K562 (cell line): Measurements from ENCODE around the gene FOXJ2. TPM values are rescaled to one million over a fixed set of nuclear protein-coding genes. Genes with fewer than 3 reads are reported as not detected.

Experiments used
- ATAC-seq: fragments of 200-7000 bp; cut with Tn5 transposase; 3 replicates; pipeline ENCODE4 v1.9.1; 2020; ENCODE audit warnings: moderate library complexity
- BruUV-seq: library from RNA; stranded (reverse); fragments of 400-500 nt; replicated peaks from 2 replicates; lab custom pipeline; 2021; lab: Mats Ljungman, UMichigan
- CTCF ChIA-PET: fragments of 300-600 bp; formaldehyde crosslinking; extraction: SDS; loops from one replicate; lab custom pipeline; 2021; ENCODE audit warnings: low intra/inter-chr PET ratio; lab: Yijun Ruan, JAX
- POLR2A ChIA-PET: fragments of 300-600, 350-650 bp; sonication (Branson Sonifier 250); formaldehyde crosslinking; extraction: SDS; loops from one replicate; lab custom pipeline; 2021; ENCODE audit warnings: antibody characterized with exemption, inconsistent platforms; lab: Yijun Ruan, JAX
- DNase-seq, 4 experiments: peaks; one replicate each; pipeline versions ENCODE4 v3.0.0 to v3.0.0-alpha.2; 2011 to 2018; ENCODE audit warnings: low spot score in 3 of 4, mixed read lengths in 3 of 4; ENCODE audit errors: extremely low read depth in 1 of 4
- FAIRE-seq: peaks from 2 replicates; lab custom pipeline; 2011; peaks lifted over from hg19 to GRCh38; lab: Jason Lieb, UNC
- H2AFZ ChIP-seq: 2 replicates; pipeline ENCODE4 v1.6.0; 2011; ENCODE audit warnings: low read depth, low read length, control low read depth, inconsistent platforms
- H3K27ac ChIP-seq: fragments of 200-600 bp; 3 replicates; pipeline ENCODE4 v1.8.0; 2011; ENCODE audit warnings: low read depth, mild to moderate bottlenecking, control low read depth, inconsistent platforms, low read length, moderate library complexity, mixed read lengths; ENCODE audit errors: extremely low read depth
- H3K27me3 ChIP-seq, 2 experiments: fragments of 300-600 bp in 1 of 2; 2 replicates in 1 of 2; 3 replicates in 1 of 2; pipeline versions ENCODE4 v1.6.0 to v1.8.0; 2011; ENCODE audit warnings: inconsistent platforms in 2 of 2, low read length in 2 of 2, mild to moderate bottlenecking in 1 of 2, mixed read lengths in 1 of 2, moderate library complexity in 1 of 2; ENCODE audit not compliant: control insufficient read depth in 2 of 2, insufficient read depth in 2 of 2
- H3K36me3 ChIP-seq: fragments of 300-600 bp; 3 replicates; pipeline ENCODE4 v1.8.0; 2011; ENCODE audit warnings: mild to moderate bottlenecking, low read length, inconsistent platforms; ENCODE audit not compliant: control insufficient read depth, insufficient read depth
- H3K4me1 ChIP-seq, 2 experiments: fragments of 200-600 bp in 1 of 2; replicated peaks in 1 of 2; 2 replicates in 1 of 2; 3 replicates in 1 of 2; pipeline versions ENCODE4 v1.5.1 to v1.8.0; 2011; ENCODE audit warnings: inconsistent platforms in 2 of 2, low read length in 2 of 2, mild to moderate bottlenecking in 1 of 2, mixed read lengths in 1 of 2, moderate library complexity in 1 of 2; ENCODE audit not compliant: control insufficient read depth in 2 of 2, insufficient read depth in 2 of 2
- H3K4me2 ChIP-seq: 2 replicates; pipeline ENCODE4 v1.6.1; 2011; ENCODE audit warnings: low read length, control low read depth, inconsistent platforms, mixed read lengths; ENCODE audit not compliant: insufficient read depth
- H3K4me3 ChIP-seq: fragments of 200-600 bp; sonication (generic), shearing (Covaris generic); 2 replicates; pipeline ENCODE4 v1.5.1; 2016; ENCODE audit warnings: control low read depth, inconsistent platforms
- H3K79me2 ChIP-seq: fragments of 200-600 bp; 3 replicates; pipeline ENCODE4 v1.8.0; 2011; ENCODE audit warnings: low read length, inconsistent platforms; ENCODE audit not compliant: control insufficient read depth, insufficient read depth
- H3K9ac ChIP-seq, 2 experiments: 2 replicates each; pipeline versions ENCODE4 v1.6.0 to v1.6.1; 2011; ENCODE audit warnings: low read depth in 2 of 2, low read length in 2 of 2, control low read depth in 1 of 2, inconsistent platforms in 1 of 2, mild to moderate bottlenecking in 1 of 2, mixed read lengths in 1 of 2; ENCODE audit not compliant: insufficient read depth in 1 of 2
- H3K9me1 ChIP-seq: one replicate; pipeline ENCODE4 v1.6.0; 2011; ENCODE audit warnings: inconsistent platforms, mild to moderate bottlenecking, low read length, moderate library complexity; ENCODE audit not compliant: control insufficient read depth, insufficient read depth
- H3K9me3 ChIP-seq: replicated peaks from 2 replicates; pipeline ENCODE4 v1.5.1; 2011; ENCODE audit warnings: low read depth, low read length, inconsistent platforms; ENCODE audit not compliant: control insufficient read depth, insufficient read depth
- H4K20me1 ChIP-seq: replicated peaks from 2 replicates; pipeline ENCODE4 v1.6.1; 2011; ENCODE audit warnings: low read length, inconsistent platforms, mixed read lengths; ENCODE audit not compliant: control insufficient read depth, insufficient read depth
- AFF1 ChIP-seq, 2 experiments: fragments of 450-650 bp; IDR thresholded peaks; 2 replicates each; pipeline ENCODE4 v1.6.1; 2018; ENCODE audit warnings: mild to moderate bottlenecking in 2 of 2, low read depth in 1 of 2; ENCODE audit not compliant: partially characterized antibody in 2 of 2
- CREB1 ChIP-seq, 2 experiments: sonication (generic) in 1 of 2; formaldehyde crosslinking in 1 of 2; IDR thresholded peaks; 2 replicates each; pipeline versions ENCODE4 v1.6.1 to v1.8.0; 2012 to 2022; ENCODE audit warnings: inconsistent platforms in 1 of 2, mild to moderate bottlenecking in 1 of 2, missing genetic modification reagents in 1 of 2, moderate library complexity in 1 of 2
- FIP1L1 ChIP-seq: fragments of 200-400 bp; formaldehyde crosslinking; IDR thresholded peaks from 2 replicates; pipeline ENCODE4 v1.6.1; 2018; ENCODE audit warnings: mild to moderate bottlenecking, low read depth, low read length; ENCODE audit not compliant: poor library complexity, severe bottlenecking
- KAT7 ChIP-seq: sonication (generic); formaldehyde crosslinking; IDR thresholded peaks from 2 replicates; pipeline ENCODE4 v1.8.0; 2022; ENCODE audit warnings: missing genetic modification reagents, mild to moderate bottlenecking, borderline replicate concordance
- PHF21A ChIP-seq: fragments of 450-650 bp; IDR thresholded peaks from 2 replicates; pipeline ENCODE4 v1.6.1; 2017; ENCODE audit warnings: low read depth, borderline replicate concordance
- RBM25 ChIP-seq: fragments of 200-400 bp; formaldehyde crosslinking; IDR thresholded peaks from 2 replicates; pipeline ENCODE4 v1.6.1; 2018; ENCODE audit warnings: low read length, low read depth, moderate library complexity; ENCODE audit not compliant: severe bottlenecking
- THAP7 ChIP-seq: fragments of 250-450 bp; sonication (Bioruptor Pico); IDR thresholded peaks from 2 replicates; pipeline ENCODE4 v1.5.0; 2021
- TRIM28 ChIP-seq: fragments of 450-650 bp; IDR thresholded peaks from 2 replicates; pipeline ENCODE4 v1.6.1; 2017
- ZC3H4 ChIP-seq: sonication (generic); formaldehyde crosslinking; IDR thresholded peaks from 2 replicates; pipeline ENCODE4 v1.9.0; 2021; ENCODE audit warnings: missing genetic modification reagents, borderline replicate concordance
- ZNF41 ChIP-seq: fragments of 250-450 bp; sonication (Bioruptor Pico); conservative IDR thresholded peaks from 2 replicates; pipeline ENCODE4 v1.4.0; 2020; ENCODE audit warnings: mild to moderate bottlenecking
- WGBS: fragments of 100-300 bp; shearing (Covaris generic); methylation state at CpG from one replicate; pipeline ENCODE4 v1.1.6; 2016; ENCODE audit warnings: low coverage, mixed read lengths; ENCODE audit not compliant: insufficient coverage; ENCODE audit errors: missing lambda C conversion rate; 5-methylcytosine and 5-hydroxymethylcytosine counted together
- in situ Hi-C: fragments of 300-500 bp; cut with MboI; formaldehyde crosslinking; loops from 4 replicates; pipeline ENCODE4 v1.15.0; 2018; ENCODE audit warnings: inconsistent platforms, mixed read lengths
- intact Hi-C: fragments of 100-400 bp; cut with micrococcal nuclease; formaldehyde crosslinking; loops from 2 replicates; pipeline ENCODE4 v1.14.2; 2022
- polyA plus RNA-seq, 8 experiments: library from polyadenylated mRNA; depleted of rRNA in 4 of 8; stranded (reverse) in 5 of 8; unstranded in 3 of 8; fragments of >200 nt; fragmentation: Nextera tagmentation in 2 of 8; fragmentation: Illumina TruSeq in 1 of 8; extraction: Ambion mirVana in 2 of 8; extraction: Trizol in 1 of 8; gene quantifications; 2 replicates each; pipeline versions ENCODE4 v1.2.1 to v1.2.3, GENCODE V29; 2011 to 2014; ENCODE audit warnings: inconsistent platforms in 1 of 8, missing spikeins in 1 of 8
- total RNA-seq, 7 experiments: library from RNA; depleted of rRNA in 6 of 7; stranded (reverse); fragments of >200 nt in 6 of 7; fragmentation: Illumina TruSeq in 2 of 7; extraction: Trizol in 2 of 7; gene quantifications; 2 replicates each; pipeline versions ENCODE4 v1.2.1 to v1.2.3, GENCODE V29; 2011 to 2021; ENCODE audit warnings: low replicate concordance in 1 of 7

Gene FOXJ2
- total and polyA plus RNA-seq, 9 of the 15 experiments (the other 6 are each of a cell fraction or from before 2014, with no cell fraction given) = 1.0 to 7.5 (median 2.4) TPM

GRCh38 chr12:8081251-8081920 lies 48.9 kb downstream of the FOXJ2 start:
- H3K36me3 ChIP-seq = peaks cover 11% of the 10 kb centered on the region; the same call in 2 of the 3 replicates
- WGBS = under 1% methylated on average over 14 of the region's 15 CpGs
- no peaks in the 10 kb centered on the region for H3K9me3 ChIP-seq
- peak overlapping the region; percentile 58 for H3K4me3 ChIP-seq
- H3K9ac ChIP-seq = peak overlapping the region; percentile 89 to 96; a peak in 3 of 4 replicates
- peaks cover 55% of the 10 kb centered on the region for H3K79me2 ChIP-seq
- H3K27ac ChIP-seq = peak overlapping the region; percentile 90
- FAIRE-seq (peak; percentile 46), DNase-seq (peak in 2 of 4 experiments; percentile 26 to 44), ATAC-seq (peak; percentile 64)
- no peaks in the 10 kb centered on the region for H3K27me3 ChIP-seq
- in situ Hi-C loops (loop anchor here (5.0 kb wide), 1 partner anchor 34 kb away; no protein-coding TSS in a partner anchor), intact Hi-C loops (loop anchor here (5.0 to 10.0 kb wide), 2 partner anchors 49 to 147 kb away; partner anchors contain the start of genes FOXJ2 and SLC2A3)
- CTCF ChIA-PET = no interaction called here
- H3K4me1 ChIP-seq = peaks cover 14 to 17% of the 10 kb centered on the region in 2 experiments; a peak in 4 of 5 replicates
- H3K9me1 ChIP-seq = no peaks in the 10 kb centered on the region
- peak overlapping the region; percentile 88 for H3K4me2 ChIP-seq
- 0 out of 2 replicates have a peak, but pooled peaks cover 3% of the 10 kb centered on the region for H4K20me1 ChIP-seq
- TSS peak; percentile 98 for BruUV-seq
- POLR2A ChIA-PET = interaction anchor here (0.6 kb wide), 1 partner anchor 43 kb away, joined by 3 read pairs; no protein-coding TSS in a partner anchor
- H2AFZ ChIP-seq = peak overlapping the region; percentile 76
- TF ChIP-seq AFF1 (IDR thresholded peaks at IDR 0.05; ENCODE audit: low read depth in 1 of 2, partially characterized antibody in 2 of 2) (peak in 1 of 2 experiments; percentile 31), THAP7 (CRISPR knock-in tag) (no peak), CREB1 (IDR thresholded peaks at IDR 0.05) (no peak), CREB1 (CRISPR knock-in tag; IDR thresholded peaks at IDR 0.05) (no peak), FIP1L1 (no peak), KAT7 (CRISPR knock-in tag) (0 out of 2 replicates have a peak, but pooled peaks have one; percentile 57), PHF21A (no peak), ZC3H4 (CRISPR knock-in tag) (0 out of 2 replicates have a peak, but pooled peaks have one; percentile 36), TRIM28 (no peak), ZNF41 (CRISPR knock-in tag) (no peak), RBM25 (no peak)
